ENCODE data around the gene PPP1R9A.

- TF ChIP-seq POLR2A (IDR thresholded peaks at IDR 0.05; ENCODE audit: low read length): no peak
- no peak for TF ChIP-seq GATA1 (IDR thresholded peaks at IDR 0.05; ENCODE audit: low read depth, low read length)
Measured at GRCh38 chr7:95304990-95305389, 397.6 kb downstream of the PPP1R9A start.

Measured in erythroblast (primary cell).